Ishikawa (cell line): ENCODE data around the gene GARIN5A.

Experiments used
- EGR1 ChIP-seq: IDR thresholded peaks from 2 replicates; pipeline ENCODE4 v1.6.1; 2012
- EP300 ChIP-seq: IDR thresholded peaks from 2 replicates; pipeline ENCODE4 v1.6.1; 2012; ENCODE audit warnings: borderline replicate concordance
- NFIC ChIP-seq: IDR thresholded peaks from 2 replicates; pipeline ENCODE4 v1.6.1; 2012
- RAD21 ChIP-seq: IDR thresholded peaks from 2 replicates; pipeline ENCODE4 v1.6.1; 2012; ENCODE audit warnings: low read depth
- TAF1 ChIP-seq: IDR thresholded peaks from 2 replicates; pipeline ENCODE4 v1.6.1; 2012; ENCODE audit warnings: low read depth, mild to moderate bottlenecking
- TCF12 ChIP-seq: IDR thresholded peaks from 2 replicates; pipeline ENCODE4 v1.6.1; 2012; ENCODE audit warnings: low read depth
- TEAD4 ChIP-seq: IDR thresholded peaks from 2 replicates; pipeline ENCODE4 v1.6.1; 2012
- TF ChIP-seq, protein P1 (sequence below): IDR thresholded peaks from 2 replicates; pipeline ENCODE4 v1.6.1; 2012
- TF ChIP-seq, protein P2 (sequence below): IDR thresholded peaks from 2 replicates; pipeline ENCODE4 v1.6.1; 2012

GRCh38 chr19:50428772-50429463 lies 47.7 kb downstream of the GARIN5A start:
- TF ChIP-seq TAF1 (no peak), EP300 (no peak), NFIC (no peak), RAD21 (no peak), TEAD4 (no peak), TCF12 (no peak), EGR1 (no peak)
- TF ChIP-seq, protein P1, sequence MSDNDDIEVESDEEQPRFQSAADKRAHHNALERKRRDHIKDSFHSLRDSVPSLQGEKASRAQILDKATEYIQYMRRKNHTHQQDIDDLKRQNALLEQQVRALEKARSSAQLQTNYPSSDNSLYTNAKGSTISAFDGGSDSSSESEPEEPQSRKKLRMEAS: no peak
- TF ChIP-seq, protein P2, sequence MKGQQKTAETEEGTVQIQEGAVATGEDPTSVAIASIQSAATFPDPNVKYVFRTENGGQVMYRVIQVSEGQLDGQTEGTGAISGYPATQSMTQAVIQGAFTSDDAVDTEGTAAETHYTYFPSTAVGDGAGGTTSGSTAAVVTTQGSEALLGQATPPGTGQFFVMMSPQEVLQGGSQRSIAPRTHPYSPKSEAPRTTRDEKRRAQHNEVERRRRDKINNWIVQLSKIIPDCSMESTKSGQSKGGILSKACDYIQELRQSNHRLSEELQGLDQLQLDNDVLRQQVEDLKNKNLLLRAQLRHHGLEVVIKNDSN: no peak
